HuH-7.5 (cell line): Measurements from ENCODE around the gene OR6T1.

Experiments used
- DNase-seq: peaks from one replicate; pipeline ENCODE4 v3.0.0; 2011; ENCODE audit warnings: low spot score

OR6T1 gene

GRCh38 chr11:123943738-123944137 lies at the start of gene OR6T1:
Gene OR6T1, minus strand, starts transcription at chr11:123943838. Its CDS starts 0 bp downstream, at chr11:123943838.
- no peak for DNase-seq

- DNase-seq = no peak
Observed at GRCh38 chr11:123979311-123979710, 35.7 kb upstream of the OR6T1 start.

GRCh38 chr11:123977731-123978347 lies 34.2 kb upstream of the OR6T1 start, which contains the start of gene OR10S1:
Gene OR10S1, minus strand, starts transcription at chr11:123977781. Its CDS starts 117 bp downstream, at chr11:123977664.
- DNase-seq = no peak

GRCh38 chr11:123976770-123977560 lies 33.3 kb upstream of the OR6T1 start:
- no peak for DNase-seq

- no peak for DNase-seq
Observed at GRCh38 chr11:123973816-123974215, 30.2 kb upstream of the OR6T1 start.

GRCh38 chr11:123956752-123957151 lies 13.1 kb upstream of the OR6T1 start:
- DNase-seq = no peak

GRCh38 chr11:123945132-123945531 lies 1.5 kb upstream of the OR6T1 start:
- DNase-seq = no peak

GRCh38 chr11:123942413-123942812 lies 1.2 kb downstream of the OR6T1 start:
- DNase-seq = no peak

GRCh38 chr11:123939317-123939716 lies 4.3 kb downstream of the OR6T1 start, which contains the start of gene OR4D5:
Gene OR4D5, plus strand, starts transcription at chr11:123939617. Its CDS starts 0 bp downstream, at chr11:123939617.
- no peak for DNase-seq

GRCh38 chr11:123924027-123924426 lies 19.6 kb downstream of the OR6T1 start:
- DNase-seq = no peak

- no peak for DNase-seq
Observed at GRCh38 chr11:123920943-123921342, 22.7 kb downstream of the OR6T1 start.

GRCh38 chr11:123905826-123906225 lies 37.8 kb downstream of the OR6T1 start:
- DNase-seq = no peak

- DNase-seq = no peak
Observed at GRCh38 chr11:123904932-123905331, 38.7 kb downstream of the OR6T1 start.

- no peak for DNase-seq
Observed at GRCh38 chr11:123903932-123904331, 39.7 kb downstream of the OR6T1 start.

GRCh38 chr11:123901867-123902266 lies 41.8 kb downstream of the OR6T1 start, which contains the start of gene OR8D4:
Gene OR8D4, plus strand, starts transcription at chr11:123902167. Its CDS starts 4,265 bp downstream, at chr11:123906432.
- DNase-seq = no peak

GRCh38 chr11:123899792-123900191 lies 43.8 kb downstream of the OR6T1 start:
- no peak for DNase-seq
